Activated naive CD4-positive, alpha-beta T cell treated with anti-CD3 and anti-CD28 coated beads, Interleukin-2, amount 50 U/mL, for 72 hours (primary cell): ENCODE data around the gene MTAP. TPM values are rescaled to one million over a fixed set of nuclear protein-coding genes. Genes with fewer than 3 reads are reported as not detected.
A peak's percentile ranks its signal among the peaks of the same experiment; 100 is the strongest.

Experiments used
- ATAC-seq, 2 donors: fragments of 150-1000 bp; cut with Tn5 transposase; 2 replicates each; pipeline ENCODE4 v1.10.0; 2021; ENCODE audit warnings: mild to moderate bottlenecking in 2 of 2, moderate library complexity in 2 of 2
- DNase-seq, 2 donors: peaks; one replicate each; pipeline ENCODE4 v3.0.0; 2021 to 2022; ENCODE audit warnings: low spot score in 2 of 2
- H3K27ac Mint-ChIP-seq, 2 donors: one replicate each; pipeline ENCODE4 v1.8.0; 2022; ENCODE audit warnings: mild to moderate bottlenecking in 2 of 2, mixed read lengths in 2 of 2
- H3K36me3 Mint-ChIP-seq, 2 donors: one replicate each; pipeline ENCODE4 v1.8.0; 2022; ENCODE audit warnings: mixed read lengths in 2 of 2
- H3K9me3 Mint-ChIP-seq, 2 donors: one replicate each; pipeline ENCODE4 v1.8.0; 2022; ENCODE audit warnings: mixed read lengths in 2 of 2
- total RNA-seq, 2 donors: library from RNA; stranded (reverse); gene quantifications; one replicate each; pipeline ENCODE4 v1.2.3, GENCODE V29; 2022

Gene MTAP
- total RNA-seq, 2 donors from 2014 or later: 50.2 to 56.8 TPM

GRCh38 chr9:21966140-21966851 lies 163.9 kb downstream of the MTAP start:
- Mint-ChIP-seq H3K9me3 (peaks cover 15 to 44% of the 10 kb centered on the region in 2 donors), H3K36me3 (peaks cover 40 to 55% of the 10 kb centered on the region in 2 donors), H3K27ac (no peak overlapping the region)
- ATAC-seq: no peak
- no peak for DNase-seq

- ATAC-seq: no peak
- Mint-ChIP-seq H3K9me3 (peaks cover 16 to 43% of the 10 kb centered on the region in 2 donors), H3K27ac (no peak overlapping the region), H3K36me3 (peaks cover 40 to 55% of the 10 kb centered on the region in 2 donors)
- no peak for DNase-seq
Measured at GRCh38 chr9:21967169-21967568, 164.7 kb downstream of the MTAP start.

GRCh38 chr9:21967702-21968101 lies 165.3 kb downstream of the MTAP start:
- DNase-seq: no peak

GRCh38 chr9:21968331-21969010 lies 166.0 kb downstream of the MTAP start:
- Mint-ChIP-seq H3K36me3 (peaks cover 38 to 50% of the 10 kb centered on the region in 2 donors), H3K9me3 (peaks cover 16 to 35% of the 10 kb centered on the region in 2 donors), H3K27ac (peak overlapping the region in 1 of 2 donors; percentile 50)
- ATAC-seq (no peak), DNase-seq (no peak)

More at GRCh38 chr9:21967702-21968101, 165.3 kb downstream of the MTAP start:
- ATAC-seq: no peak
- peak overlapping the region in 1 of 2 donors; percentile 70 for H3K27ac Mint-ChIP-seq
- peaks cover 16 to 40% of the 10 kb centered on the region in 2 donors for H3K9me3 Mint-ChIP-seq
- H3K36me3 Mint-ChIP-seq: peaks cover 40 to 54% of the 10 kb centered on the region in 2 donors

GRCh38 chr9:21969011-21969940 lies 166.8 kb downstream of the MTAP start:
- Mint-ChIP-seq H3K9me3 (peaks cover 16 to 33% of the 10 kb centered on the region in 2 donors), H3K27ac (peak overlapping the region in 1 of 2 donors; percentile 50), H3K36me3 (peaks cover 36 to 46% of the 10 kb centered on the region in 2 donors)
- ATAC-seq (no peak), DNase-seq (no peak)

GRCh38 chr9:21969951-21970799 lies 167.7 kb downstream of the MTAP start:
- DNase-seq (no peak), ATAC-seq (no peak)
- H3K27ac Mint-ChIP-seq: no peak overlapping the region
- H3K9me3 Mint-ChIP-seq: peaks cover 16 to 33% of the 10 kb centered on the region in 2 donors
- H3K36me3 Mint-ChIP-seq: peaks cover 37 to 49% of the 10 kb centered on the region in 2 donors

- DNase-seq (no peak), ATAC-seq (no peak)
- peaks cover 16 to 30% of the 10 kb centered on the region in 2 donors for H3K9me3 Mint-ChIP-seq
- peaks cover 29 to 48% of the 10 kb centered on the region in 2 donors for H3K36me3 Mint-ChIP-seq
- no peak overlapping the region for H3K27ac Mint-ChIP-seq
Measured at GRCh38 chr9:21970800-21971640, 168.6 kb downstream of the MTAP start.

- H3K9me3 Mint-ChIP-seq: peaks cover 16 to 21% of the 10 kb centered on the region in 2 donors
- H3K36me3 Mint-ChIP-seq: peaks cover 27 to 35% of the 10 kb centered on the region in 2 donors
- no peak overlapping the region for H3K27ac Mint-ChIP-seq
- no peak for ATAC-seq
- DNase-seq: no peak
Measured at GRCh38 chr9:21972361-21972760, 169.9 kb downstream of the MTAP start.

GRCh38 chr9:21974343-21974721 lies 171.9 kb downstream of the MTAP start:
- ATAC-seq: no peak
- H3K9me3 Mint-ChIP-seq: peaks cover 14 to 16% of the 10 kb centered on the region in 2 donors
- no peak for DNase-seq
- no peak overlapping the region for H3K27ac Mint-ChIP-seq
- peaks cover 12 to 31% of the 10 kb centered on the region in 2 donors for H3K36me3 Mint-ChIP-seq

- Mint-ChIP-seq H3K27ac (peak overlapping the region in 1 of 2 donors; percentile 40), H3K36me3 (peaks cover 10 to 31% of the 10 kb centered on the region in 2 donors), H3K9me3 (peaks cover 14 to 15% of the 10 kb centered on the region in 2 donors)
- peak; percentile 36 to 72 for ATAC-seq
- DNase-seq: no peak
Measured at GRCh38 chr9:21974722-21975409, 172.4 kb downstream of the MTAP start.

GRCh38 chr9:21976334-21976875 lies 174.0 kb downstream of the MTAP start:
- no peak for ATAC-seq
- Mint-ChIP-seq H3K27ac (no peak overlapping the region), H3K36me3 (peaks cover 4 to 23% of the 10 kb centered on the region in 2 donors), H3K9me3 (peaks cover 6 to 9% of the 10 kb centered on the region in 2 donors)
- DNase-seq: no peak

GRCh38 chr9:21982391-21982790 lies 180.0 kb downstream of the MTAP start:
- H3K9me3 Mint-ChIP-seq: peaks cover 5 to 9% of the 10 kb centered on the region in 2 donors
- no peak overlapping the region for H3K27ac Mint-ChIP-seq
- ATAC-seq (no peak), DNase-seq (no peak)
- H3K36me3 Mint-ChIP-seq: peaks cover 0 to 11% of the 10 kb centered on the region in 2 donors

GRCh38 chr9:21982861-21983560 lies 180.6 kb downstream of the MTAP start:
- Mint-ChIP-seq H3K36me3 (peaks cover 0 to 11% of the 10 kb centered on the region in 2 donors), H3K9me3 (peaks cover 5 to 9% of the 10 kb centered on the region in 2 donors), H3K27ac (no peak overlapping the region)
- ATAC-seq: no peak
- DNase-seq: no peak

- ATAC-seq: no peak
- Mint-ChIP-seq H3K27ac (no peak overlapping the region), H3K9me3 (peaks cover 5 to 9% of the 10 kb centered on the region in 2 donors), H3K36me3 (peaks cover 0 to 11% of the 10 kb centered on the region in 2 donors)
- no peak for DNase-seq
Measured at GRCh38 chr9:21983561-21983935, 181.1 kb downstream of the MTAP start.
